Stimulated activated naive CD8-positive, alpha-beta T cell treated with anti-CD3 and anti-CD28 coated beads, Interleukin-15, Interleukin-2, amounts not matched to agents 100 ng/mL and 50 ng/mL, for 24 hours (primary cell): ENCODE results near the gene AQP2.
"Not testable (repeated sequence)": the region's sequence is repeated elsewhere in the genome, so short reads cannot be mapped to it uniquely, and the experiment has no call there.

Experiments used
- H3K27ac Mint-ChIP-seq: one replicate; pipeline ENCODE4 v1.8.0; 2021; ENCODE audit warnings: mild to moderate bottlenecking, mixed read lengths
- H3K27me3 Mint-ChIP-seq: one replicate; pipeline ENCODE4 v1.8.0; 2021; ENCODE audit warnings: mixed read lengths
- H3K36me3 Mint-ChIP-seq: one replicate; pipeline ENCODE4 v1.8.0; 2021; ENCODE audit warnings: low read depth, mixed read lengths
- H3K4me1 Mint-ChIP-seq: one replicate; pipeline ENCODE4 v1.8.0; 2021; ENCODE audit warnings: low read depth, mixed read lengths
- H3K4me3 Mint-ChIP-seq: one replicate; pipeline ENCODE4 v1.8.0; 2021; ENCODE audit warnings: mild to moderate bottlenecking, mixed read lengths
- H3K9me3 Mint-ChIP-seq: one replicate; pipeline ENCODE4 v1.8.0; 2021; ENCODE audit warnings: mixed read lengths

Gene AQP2

GRCh38 chr12:49974677-49975317, 24.3 kb downstream of the AQP2 start:
- no peaks in the 10 kb centered on the region for H3K9me3 Mint-ChIP-seq
- H3K4me3 Mint-ChIP-seq = no peak overlapping the region
- no peak overlapping the region for H3K27ac Mint-ChIP-seq
- no peaks in the 10 kb centered on the region for H3K4me1 Mint-ChIP-seq
- no peaks in the 10 kb centered on the region for H3K27me3 Mint-ChIP-seq
- H3K36me3 Mint-ChIP-seq = no peaks in the 10 kb centered on the region

GRCh38 chr12:49975318-49975761, 24.8 kb downstream of the AQP2 start:
- H3K36me3 Mint-ChIP-seq = no peaks in the 10 kb centered on the region
- no peak overlapping the region for H3K4me3 Mint-ChIP-seq
- H3K27me3 Mint-ChIP-seq = no peaks in the 10 kb centered on the region
- H3K4me1 Mint-ChIP-seq = no peaks in the 10 kb centered on the region
- no peaks in the 10 kb centered on the region for H3K9me3 Mint-ChIP-seq
- no peak overlapping the region for H3K27ac Mint-ChIP-seq

GRCh38 chr12:49976557-49976956, 26.0 kb downstream of the AQP2 start:
- Mint-ChIP-seq H3K4me3 (no peak overlapping the region), H3K36me3 (no peaks in the 10 kb centered on the region), H3K27ac (no peak overlapping the region), H3K9me3 (no peaks in the 10 kb centered on the region), H3K27me3 (no peaks in the 10 kb centered on the region), H3K4me1 (no peaks in the 10 kb centered on the region)

GRCh38 chr12:49978125-49978524, 27.6 kb downstream of the AQP2 start:
- H3K27ac Mint-ChIP-seq = no peak overlapping the region

GRCh38 chr12:49979016-49979586, 28.6 kb downstream of the AQP2 start:
- Mint-ChIP-seq H3K4me3 (no peak overlapping the region), H3K27ac (no peak overlapping the region), H3K4me1 (no peaks in the 10 kb centered on the region), H3K27me3 (no peaks in the 10 kb centered on the region), H3K9me3 (no peaks in the 10 kb centered on the region), H3K36me3 (no peaks in the 10 kb centered on the region)

More at GRCh38 chr12:49978125-49978524, 27.6 kb downstream of the AQP2 start:
- Mint-ChIP-seq H3K4me1 (no peaks in the 10 kb centered on the region), H3K27me3 (no peaks in the 10 kb centered on the region), H3K4me3 (no peak overlapping the region), H3K36me3 (no peaks in the 10 kb centered on the region), H3K9me3 (no peaks in the 10 kb centered on the region)

- H3K4me3 Mint-ChIP-seq = no peak overlapping the region
- no peaks in the 10 kb centered on the region for H3K9me3 Mint-ChIP-seq
- H3K36me3 Mint-ChIP-seq = peaks cover 3% of the 10 kb centered on the region
- H3K27me3 Mint-ChIP-seq = no peaks in the 10 kb centered on the region
- no peaks in the 10 kb centered on the region for H3K4me1 Mint-ChIP-seq
- H3K27ac Mint-ChIP-seq = no peak overlapping the region
Observed at GRCh38 chr12:49979791-49980190, 29.3 kb downstream of the AQP2 start.

- H3K36me3 Mint-ChIP-seq = peaks cover 12% of the 10 kb centered on the region
- H3K4me1 Mint-ChIP-seq = no peaks in the 10 kb centered on the region
- H3K27ac Mint-ChIP-seq = no peak overlapping the region
- no peaks in the 10 kb centered on the region for H3K27me3 Mint-ChIP-seq
- H3K4me3 Mint-ChIP-seq = no peak overlapping the region
- H3K9me3 Mint-ChIP-seq = no peaks in the 10 kb centered on the region
Observed at GRCh38 chr12:49980501-49981349, 30.2 kb downstream of the AQP2 start.

GRCh38 chr12:49982246-49983087, 31.9 kb downstream of the AQP2 start:
- Mint-ChIP-seq H3K36me3 (peaks cover 23% of the 10 kb centered on the region), H3K27ac (no peak overlapping the region), H3K9me3 (no peaks in the 10 kb centered on the region), H3K4me3 (no peak overlapping the region), H3K27me3 (no peaks in the 10 kb centered on the region), H3K4me1 (peaks cover 7% of the 10 kb centered on the region)

- H3K4me3 Mint-ChIP-seq = no peak overlapping the region
- no peak overlapping the region for H3K27ac Mint-ChIP-seq
- no peaks in the 10 kb centered on the region for H3K9me3 Mint-ChIP-seq
- H3K36me3 Mint-ChIP-seq = peaks cover 37% of the 10 kb centered on the region
- H3K4me1 Mint-ChIP-seq = peaks cover 7% of the 10 kb centered on the region
- H3K27me3 Mint-ChIP-seq = no peaks in the 10 kb centered on the region
Observed at GRCh38 chr12:49983892-49984291, 33.4 kb downstream of the AQP2 start.

GRCh38 chr12:49984476-49985359, 34.2 kb downstream of the AQP2 start:
- Mint-ChIP-seq H3K36me3 (peaks cover 45% of the 10 kb centered on the region), H3K27ac (no peak overlapping the region), H3K4me1 (peaks cover 7% of the 10 kb centered on the region), H3K27me3 (no peaks in the 10 kb centered on the region), H3K9me3 (no peaks in the 10 kb centered on the region), H3K4me3 (no peak overlapping the region)

GRCh38 chr12:49985981-49986380, 35.4 kb downstream of the AQP2 start:
- Mint-ChIP-seq H3K27ac (peak overlapping the region; percentile 50), H3K4me1 (peaks cover 7% of the 10 kb centered on the region), H3K4me3 (no peak overlapping the region), H3K9me3 (no peaks in the 10 kb centered on the region), H3K36me3 (peaks cover 56% of the 10 kb centered on the region), H3K27me3 (no peaks in the 10 kb centered on the region)

- H3K4me3 Mint-ChIP-seq, H3K4me1 Mint-ChIP-seq, H3K9me3 Mint-ChIP-seq, H3K27me3 Mint-ChIP-seq: not testable (repeated sequence)
- Mint-ChIP-seq H3K36me3 (peaks cover 56% of the 10 kb centered on the region), H3K27ac (peak overlapping the region; percentile 50)
Observed at GRCh38 chr12:49986476-49986875, 35.9 kb downstream of the AQP2 start.

- H3K4me1 Mint-ChIP-seq = peaks cover 7% of the 10 kb centered on the region
- no peaks in the 10 kb centered on the region for H3K9me3 Mint-ChIP-seq
- no peaks in the 10 kb centered on the region for H3K27me3 Mint-ChIP-seq
- no peak overlapping the region for H3K4me3 Mint-ChIP-seq
- no peak overlapping the region for H3K27ac Mint-ChIP-seq
- H3K36me3 Mint-ChIP-seq = peaks cover 69% of the 10 kb centered on the region
Observed at GRCh38 chr12:49987625-49988303, 37.2 kb downstream of the AQP2 start.
